Vagina (tissue), 2 donors: ENCODE data around the gene IL16. TPM values are rescaled to one million over a fixed set of nuclear protein-coding genes. Genes with fewer than 3 reads are reported as not detected.
A peak's percentile ranks its signal among the peaks of the same experiment; 100 is the strongest.

Experiments used
- DNase-seq, 2 donors: peaks; one replicate each; pipeline ENCODE4 v3.0.0-alpha.2; 2017; ENCODE audit errors: extremely low spot score in 2 of 2
- H3K27ac ChIP-seq: fragments of 200-600 bp; sonication (generic); one replicate; pipeline ENCODE4 v1.5.1; 2019
- H3K27me3 ChIP-seq: fragments of 200-600 bp; sonication (generic); one replicate; pipeline ENCODE4 v1.5.1; 2019
- H3K36me3 ChIP-seq, 2 donors: fragments of 200-600 bp; sonication (generic); one replicate each; pipeline ENCODE4 v1.5.1; 2017 to 2019
- H3K4me1 ChIP-seq: fragments of 200-600 bp; sonication (generic); one replicate; pipeline ENCODE4 v1.5.1; 2019
- H3K4me3 ChIP-seq, 2 donors: fragments of 200-600 bp; sonication (generic); 1 replicate in 1 of 2; 2 replicates in 1 of 2; pipeline ENCODE4 v1.5.1; 2016 to 2019
- H3K9me3 ChIP-seq: fragments of 200-600 bp; sonication (generic); one replicate; pipeline ENCODE4 v1.5.1; 2019
- CTCF ChIP-seq, 3 experiments: fragments of 450-650 bp in 2 of 3; fragments of 200-600 bp in 1 of 3; sonication (generic) in 1 of 3; IDR thresholded peaks; one replicate each; pipeline ENCODE4 v1.5.1; 2017 to 2019; ENCODE audit warnings: antibody characterized with exemption in 3 of 3, mild to moderate bottlenecking in 2 of 3, moderate library complexity in 2 of 3
- POLR2A ChIP-seq, 2 donors: fragments of 450-650 bp; IDR thresholded peaks; one replicate each; pipeline ENCODE4 v1.6.1; 2017; ENCODE audit warnings: antibody characterized with exemption in 2 of 2, mild to moderate bottlenecking in 2 of 2, moderate library complexity in 2 of 2
- POLR2AphosphoS5 ChIP-seq, 2 donors: sonication (generic); formaldehyde crosslinking; IDR thresholded peaks; one replicate each; pipeline ENCODE4 v1.9.0; 2017; ENCODE audit warnings: antibody characterized with exemption in 2 of 2, mild to moderate bottlenecking in 2 of 2, low read depth in 1 of 2; ENCODE audit not compliant: insufficient read depth in 1 of 2
- intact Hi-C: fragments of 100-400 bp; cut with DNase I; formaldehyde crosslinking; loops from one replicate; pipeline ENCODE4 v1.15.1; 2023
- total RNA-seq: library from RNA; depleted of rRNA; stranded (reverse); fragments of >200 nt; gene quantifications from one replicate; pipeline ENCODE4 v1.2.3, GENCODE V29; 2016

IL16 gene
- total RNA-seq, 1 donor from 2014 or later = 19.9 TPM

GRCh38 chr15:81334768-81335435, 138.2 kb downstream of the IL16 start:
- no peaks in the 10 kb centered on the region for H3K27me3 ChIP-seq
- H3K36me3 ChIP-seq = no peaks in the 10 kb centered on the region
- intact Hi-C loops = no loop called here
- peaks cover 27% of the 10 kb centered on the region for H3K4me1 ChIP-seq
- no peaks in the 10 kb centered on the region for H3K9me3 ChIP-seq
- TF ChIP-seq CTCF (IDR thresholded peaks at IDR 0.05) (no peak), POLR2AphosphoS5 (IDR thresholded peaks at IDR 0.05; ENCODE audit: insufficient read depth in 1 of 2, low read depth in 1 of 2) (no peak), POLR2A (IDR thresholded peaks at IDR 0.05) (no peak)
- no peak overlapping the region for H3K27ac ChIP-seq
- H3K4me3 ChIP-seq = no peak overlapping the region
- DNase-seq = peak; percentile 72

- Histone ChIP-seq H3K4me3 (no peak overlapping the region), H3K4me1 (peaks cover 27% of the 10 kb centered on the region), H3K27ac (no peak overlapping the region), H3K36me3 (no peaks in the 10 kb centered on the region), H3K9me3 (no peaks in the 10 kb centered on the region), H3K27me3 (no peaks in the 10 kb centered on the region)
- intact Hi-C loops = no loop called here
- DNase-seq = peak in 1 of 2 donors; percentile 62
- TF ChIP-seq CTCF (IDR thresholded peaks at IDR 0.05) = no peak
- TF ChIP-seq POLR2AphosphoS5 (IDR thresholded peaks at IDR 0.05; ENCODE audit: insufficient read depth in 1 of 2, low read depth in 1 of 2) = no peak
- no peak for TF ChIP-seq POLR2A (IDR thresholded peaks at IDR 0.05)
Observed at GRCh38 chr15:81335631-81336030, 139.0 kb downstream of the IL16 start.

GRCh38 chr15:81336568-81336967, 139.9 kb downstream of the IL16 start:
- no peak for DNase-seq
- H3K27me3 ChIP-seq = no peaks in the 10 kb centered on the region
- H3K9me3 ChIP-seq = no peaks in the 10 kb centered on the region
- intact Hi-C loops = no loop called here
- peaks cover 27% of the 10 kb centered on the region for H3K4me1 ChIP-seq
- H3K27ac ChIP-seq = no peak overlapping the region
- no peaks in the 10 kb centered on the region for H3K36me3 ChIP-seq
- TF ChIP-seq CTCF (IDR thresholded peaks at IDR 0.05) = no peak
- TF ChIP-seq POLR2A (IDR thresholded peaks at IDR 0.05) = no peak
- TF ChIP-seq POLR2AphosphoS5 (IDR thresholded peaks at IDR 0.05; ENCODE audit: insufficient read depth in 1 of 2, low read depth in 1 of 2) = no peak
- H3K4me3 ChIP-seq = no peak overlapping the region

GRCh38 chr15:81337241-81337640, 140.6 kb downstream of the IL16 start:
- Histone ChIP-seq H3K27ac (peak overlapping the region; percentile 51), H3K9me3 (no peaks in the 10 kb centered on the region), H3K36me3 (no peaks in the 10 kb centered on the region), H3K27me3 (no peaks in the 10 kb centered on the region), H3K4me3 (no peak overlapping the region), H3K4me1 (peaks cover 27% of the 10 kb centered on the region)
- peak in 1 of 2 donors; percentile 82 for DNase-seq
- intact Hi-C loops = no loop called here
- TF ChIP-seq POLR2AphosphoS5 (IDR thresholded peaks at IDR 0.05; ENCODE audit: insufficient read depth in 1 of 2, low read depth in 1 of 2) (no peak), CTCF (IDR thresholded peaks at IDR 0.05) (no peak), POLR2A (IDR thresholded peaks at IDR 0.05) (no peak)

GRCh38 chr15:81337713-81338157, 141.1 kb downstream of the IL16 start:
- peak overlapping the region; percentile 51 for H3K27ac ChIP-seq
- H3K4me3 ChIP-seq = no peak overlapping the region
- no peaks in the 10 kb centered on the region for H3K9me3 ChIP-seq
- intact Hi-C loops = no loop called here
- no peaks in the 10 kb centered on the region for H3K27me3 ChIP-seq
- DNase-seq = peak in 1 of 2 donors; percentile 87
- H3K36me3 ChIP-seq = no peaks in the 10 kb centered on the region
- TF ChIP-seq CTCF (IDR thresholded peaks at IDR 0.05) = no peak
- no peak for TF ChIP-seq POLR2A (IDR thresholded peaks at IDR 0.05)
- no peak for TF ChIP-seq POLR2AphosphoS5 (IDR thresholded peaks at IDR 0.05; ENCODE audit: insufficient read depth in 1 of 2, low read depth in 1 of 2)
- H3K4me1 ChIP-seq = peaks cover 27% of the 10 kb centered on the region
